Common myeloid progenitor, CD34-positive (primary cell): ENCODE data around the gene GAS6.

Experiments
- CTCF ChIA-PET: fragments of 350-600 bp; sonication (Branson Sonifier 250); formaldehyde crosslinking; loops from one replicate; lab custom pipeline; 2021; ENCODE audit warnings: antibody characterized with exemption; lab: Charles Lee
- POLR2A ChIA-PET: fragments of 350-600 bp; sonication (Branson Sonifier 250); formaldehyde crosslinking; loops from one replicate; lab custom pipeline; 2021; ENCODE audit warnings: antibody characterized with exemption; lab: Charles Lee
- DNase-seq, 3 donors: peaks; one replicate each; pipeline versions ENCODE4 v3.0.0 to v3.0.0-alpha.2; 2013
- H3K27ac ChIP-seq, 2 experiments: 1 replicate in 1 of 2; 2 replicates in 1 of 2; pipeline ENCODE4 v1.7.0; 2013; ENCODE audit warnings: inconsistent platforms in 2 of 2, low read length in 2 of 2, mild to moderate bottlenecking in 2 of 2, low read depth in 1 of 2, moderate library complexity in 1 of 2; ENCODE audit not compliant: severe bottlenecking in 2 of 2, insufficient read depth in 1 of 2, poor library complexity in 1 of 2
- H3K27me3 ChIP-seq, 5 experiments: replicated peaks in 2 of 5; 1 replicate in 3 of 5; 2 replicates in 2 of 5; pipeline versions ENCODE4 v1.6.1 to v1.7.0; 2013; ENCODE audit warnings: low read length in 4 of 5, mild to moderate bottlenecking in 2 of 5, moderate library complexity in 2 of 5, inconsistent platforms in 1 of 5; ENCODE audit not compliant: insufficient read depth in 5 of 5, control insufficient read depth in 4 of 5
- H3K36me3 ChIP-seq, 4 experiments: 1 replicate in 2 of 4; 2 replicates in 2 of 4; pipeline versions ENCODE4 v1.6.1 to v1.7.0; 2013; ENCODE audit warnings: low read length in 3 of 4, control low read depth in 1 of 4, mild to moderate bottlenecking in 1 of 4; ENCODE audit not compliant: control insufficient read depth in 4 of 4, insufficient read depth in 4 of 4
- H3K4me1 ChIP-seq, 4 experiments: 1 replicate in 3 of 4; 2 replicates in 1 of 4; pipeline versions ENCODE4 v1.6.1 to v1.7.1; 2013; ENCODE audit warnings: low read length in 3 of 4, mild to moderate bottlenecking in 3 of 4, control low read depth in 1 of 4, inconsistent platforms in 1 of 4, moderate library complexity in 1 of 4; ENCODE audit not compliant: control insufficient read depth in 4 of 4, insufficient read depth in 4 of 4; ENCODE audit errors: control extremely low read depth in 1 of 4
- H3K4me3 ChIP-seq, 7 experiments: 1 replicate in 4 of 7; 2 replicates in 3 of 7; pipeline versions ENCODE4 v1.5.1 to v1.7.0; 2013; ENCODE audit warnings: mild to moderate bottlenecking in 7 of 7, low read length in 6 of 7, moderate library complexity in 6 of 7, inconsistent platforms in 2 of 7, low read depth in 2 of 7, control low read depth in 1 of 7; ENCODE audit not compliant: insufficient read depth in 4 of 7, control insufficient read depth in 1 of 7; ENCODE audit errors: extremely low read depth in 1 of 7
- H3K9me3 ChIP-seq, 5 experiments: 1 replicate in 4 of 5; 2 replicates in 1 of 5; pipeline versions ENCODE4 v1.6.1 to v1.7.1; 2013; ENCODE audit warnings: low read length in 4 of 5, mild to moderate bottlenecking in 2 of 5, inconsistent platforms in 1 of 5, low read depth in 1 of 5, moderate library complexity in 1 of 5; ENCODE audit not compliant: control insufficient read depth in 4 of 5, insufficient read depth in 2 of 5; ENCODE audit errors: control extremely low read depth in 1 of 5
- WGBS: methylation state at CpG from one replicate; pipeline ENCODE4 v1.1.5; 2013; ENCODE audit not compliant: insufficient coverage; 5-methylcytosine and 5-hydroxymethylcytosine counted together

GAS6 gene

GRCh38 chr13:113805431-113806103, 58.3 kb downstream of the GAS6 start:
- CTCF ChIA-PET = no interaction called here

GRCh38 chr13:113804703-113805430, 59.0 kb downstream of the GAS6 start:
- ChIA-PET CTCF (no interaction called here), POLR2A (no interaction called here)
- H3K27ac ChIP-seq = no peak overlapping the region
- peaks cover 0 to 13% (median 11%) of the 10 kb centered on the region in 4 experiments for H3K4me1 ChIP-seq
- H3K27me3 ChIP-seq = peaks cover 0 to 8% (median 0%) of the 10 kb centered on the region in 5 experiments
- H3K9me3 ChIP-seq = peaks cover 2 to 28% (median 26%) of the 10 kb centered on the region in 5 experiments
- H3K36me3 ChIP-seq = no peaks in the 10 kb centered on the region
- H3K4me3 ChIP-seq = no peak overlapping the region
- no peak for DNase-seq
- 90% methylated on average over 39 of the region's 39 CpGs for WGBS

More at GRCh38 chr13:113805431-113806103, 58.3 kb downstream of the GAS6 start:
- Histone ChIP-seq H3K36me3 (no peaks in the 10 kb centered on the region), H3K4me3 (no peak overlapping the region), H3K27me3 (peaks cover 0 to 10% (median 0%) of the 10 kb centered on the region in 5 experiments), H3K27ac (no peak overlapping the region), H3K4me1 (peaks cover 0 to 13% (median 11%) of the 10 kb centered on the region in 4 experiments), H3K9me3 (peaks cover 2 to 30% (median 28%) of the 10 kb centered on the region in 5 experiments)
- WGBS = 98% methylated on average over 27 of the region's 27 CpGs
- POLR2A ChIA-PET = no interaction called here
- no peak for DNase-seq

- H3K4me3 ChIP-seq = no peak overlapping the region
- H3K4me1 ChIP-seq = peaks cover 0 to 13% (median 11%) of the 10 kb centered on the region in 4 experiments
- POLR2A ChIA-PET = no interaction called here
- DNase-seq = no peak
- CTCF ChIA-PET = interaction anchor here (2.2 kb wide), 1 partner anchor 62 kb away, joined by 5 read pairs; no protein-coding TSS in a partner anchor
- 96% methylated on average over 23 of the region's 34 CpGs for WGBS
- H3K9me3 ChIP-seq = peaks cover 0 to 23% (median 22%) of the 10 kb centered on the region in 5 experiments
- no peaks in the 10 kb centered on the region for H3K36me3 ChIP-seq
- no peak overlapping the region for H3K27ac ChIP-seq
- peaks cover 0 to 8% (median 0%) of the 10 kb centered on the region in 5 experiments for H3K27me3 ChIP-seq
These were observed 59.7 kb downstream of the GAS6 start for GRCh38 chr13:113804017-113804702.

GRCh38 chr13:113803409-113804016, 60.4 kb downstream of the GAS6 start:
- CTCF ChIA-PET = interaction anchor here (1.0 to 2.2 kb wide), 2 partner anchors 62 to 72 kb away, joined by 3 to 5 read pairs; no protein-coding TSS in a partner anchor
- Histone ChIP-seq H3K9me3 (peaks cover 0 to 19% (median 17%) of the 10 kb centered on the region in 5 experiments), H3K27me3 (peaks cover 0 to 8% (median 0%) of the 10 kb centered on the region in 5 experiments), H3K36me3 (no peaks in the 10 kb centered on the region), H3K4me1 (peaks cover 0 to 13% (median 11%) of the 10 kb centered on the region in 4 experiments), H3K27ac (no peak overlapping the region), H3K4me3 (no peak overlapping the region)
- 83% methylated on average over 24 of the region's 32 CpGs for WGBS
- DNase-seq = no peak
- POLR2A ChIA-PET = no interaction called here

- Histone ChIP-seq H3K27me3 (peaks cover 0 to 8% (median 0%) of the 10 kb centered on the region in 5 experiments), H3K36me3 (no peaks in the 10 kb centered on the region), H3K27ac (no peak overlapping the region), H3K4me1 (peaks cover 0 to 13% (median 11%) of the 10 kb centered on the region in 4 experiments), H3K4me3 (no peak overlapping the region), H3K9me3 (peaks cover 0 to 12% (median 10%) of the 10 kb centered on the region in 5 experiments)
- peak in 2 of 3 donors; percentile 42 to 52 for DNase-seq
- 31% methylated on average over 23 of the region's 25 CpGs for WGBS
- ChIA-PET POLR2A (no interaction called here), CTCF (interaction anchor here (1.0 to 2.2 kb wide), 3 partner anchors 14 to 71 kb away, joined by 3 to 5 read pairs (median 3); no protein-coding TSS in a partner anchor)
These were observed 61.1 kb downstream of the GAS6 start for GRCh38 chr13:113802761-113803160.

- H3K27ac ChIP-seq = no peak overlapping the region
- POLR2A ChIA-PET = no interaction called here
- WGBS = 3% methylated on average over 6 of the region's 15 CpGs
- peaks cover 0 to 13% (median 11%) of the 10 kb centered on the region in 4 experiments for H3K4me1 ChIP-seq
- peak in 2 of 3 donors; percentile 47 to 59 for DNase-seq
- H3K4me3 ChIP-seq = no peak overlapping the region
- peaks cover 0 to 8% (median 5%) of the 10 kb centered on the region in 5 experiments for H3K9me3 ChIP-seq
- peaks cover 0 to 8% (median 0%) of the 10 kb centered on the region in 5 experiments for H3K27me3 ChIP-seq
- CTCF ChIA-PET = interaction anchor here (1.1 to 2.2 kb wide), 2 partner anchors 15 to 60 kb away, joined by 3 to 5 read pairs; no protein-coding TSS in a partner anchor
- H3K36me3 ChIP-seq = no peaks in the 10 kb centered on the region
These were observed 61.8 kb downstream of the GAS6 start for GRCh38 chr13:113802090-113802531.
